ENCODE data around the gene TACC3.

Gene TACC3

DNA sequence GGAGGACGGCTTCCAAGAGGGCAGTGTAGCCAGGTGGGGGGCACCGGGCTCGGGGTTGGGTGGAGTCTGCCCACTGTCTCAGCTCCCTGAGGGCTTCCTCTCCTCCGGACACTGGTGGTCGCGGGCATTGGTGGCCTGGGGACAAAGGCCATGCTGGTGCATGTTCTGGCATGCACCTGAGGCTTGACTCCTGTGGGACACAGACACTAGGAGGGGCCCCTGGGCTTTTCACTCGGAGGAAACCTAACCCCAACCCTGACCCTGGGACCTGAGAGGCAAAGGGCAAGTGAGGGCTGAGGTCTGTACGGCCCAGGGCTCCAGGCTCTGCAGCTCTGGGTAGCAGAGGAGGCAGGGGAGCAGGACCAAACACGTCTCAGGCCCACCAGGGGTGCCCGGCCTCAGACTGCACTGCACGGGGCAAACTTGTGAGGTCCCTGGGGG lies 49.5 kb downstream of the TACC3 start:
- in situ Hi-C loops (cut with MboI; ENCODE audit: low sequenced_read_pairs), result no loop called here

DNA sequence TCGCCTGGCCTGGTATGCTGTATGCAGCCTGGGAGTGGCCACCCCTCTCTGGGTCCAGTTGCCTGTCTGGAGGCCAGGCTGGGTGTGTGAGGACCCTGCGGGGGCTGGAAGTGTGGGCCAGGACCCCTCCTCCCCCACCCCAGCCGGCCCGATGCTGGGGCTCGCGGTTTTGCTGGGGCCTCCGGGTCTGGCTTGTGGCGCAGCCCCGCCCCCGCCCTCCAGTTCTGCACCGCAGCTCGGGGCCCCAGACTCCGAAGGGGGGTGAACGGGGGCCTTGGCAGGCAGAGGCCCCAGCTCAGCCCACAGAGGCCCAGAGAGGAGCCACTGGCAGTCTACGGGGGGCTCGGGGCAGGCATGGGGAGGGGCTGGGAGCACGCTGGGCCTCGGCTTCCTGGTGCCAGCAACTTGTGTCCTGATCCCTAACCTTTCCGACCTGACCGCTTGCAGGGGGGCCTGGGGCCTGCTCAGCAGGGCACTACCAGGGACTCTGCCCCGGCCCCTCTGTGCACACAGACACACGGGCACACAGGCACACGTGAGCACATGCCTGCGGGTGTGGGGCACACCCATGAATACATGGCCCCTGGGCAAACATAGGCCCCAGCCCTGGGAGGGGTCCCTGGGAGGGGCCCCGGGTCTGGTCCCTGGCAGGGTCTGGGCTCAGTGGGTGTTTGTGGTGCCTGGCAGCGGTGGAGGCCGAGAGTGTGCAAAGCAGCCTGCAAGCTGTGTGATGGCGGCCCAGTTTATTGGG lies 50.4 kb downstream of the TACC3 start:
- in situ Hi-C loops (cut with MboI; ENCODE audit: low sequenced_read_pairs), result no loop called here

DNA sequence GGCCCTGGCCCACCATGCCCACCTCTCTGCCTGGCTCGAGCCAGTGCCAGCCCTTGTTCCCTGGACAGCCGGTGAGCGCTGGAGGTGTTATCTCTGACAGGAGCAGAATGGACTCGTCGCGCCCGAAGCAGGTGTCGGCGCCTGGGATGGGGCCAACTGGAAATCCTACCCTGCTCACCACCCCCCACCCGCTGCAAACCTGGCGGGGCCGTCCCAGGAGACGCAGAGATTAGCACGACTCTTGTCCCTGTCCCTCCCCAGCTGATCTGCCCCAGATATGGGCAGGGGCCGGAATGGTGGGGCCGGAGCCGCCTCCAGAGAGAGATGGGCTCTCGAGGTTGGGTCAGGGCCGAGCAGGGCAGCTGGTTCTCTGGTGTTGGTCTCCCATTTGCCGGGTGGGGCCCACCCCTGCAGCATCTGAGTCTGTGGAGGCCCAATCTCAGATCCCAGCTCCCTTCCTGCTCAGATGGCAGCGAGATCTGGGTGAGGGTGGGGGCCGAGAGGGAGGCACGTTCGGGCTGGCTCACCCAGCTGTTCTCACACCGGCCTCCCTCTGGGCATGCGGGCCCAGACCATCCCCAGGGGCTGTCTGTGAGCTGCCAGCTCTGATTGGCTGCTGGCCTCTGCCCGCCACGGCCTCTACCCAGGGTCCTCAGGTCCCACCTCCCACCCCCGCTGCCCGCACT lies 51.7 kb downstream of the TACC3 start:
- in situ Hi-C loops (cut with MboI; ENCODE audit: low sequenced_read_pairs), result no loop called here

- in situ Hi-C loops (cut with MboI; ENCODE audit: low sequenced_read_pairs), result no loop called here
Observed at GRCh38 chr4:1773754-1774153, 52.4 kb downstream of the TACC3 start.

DNA sequence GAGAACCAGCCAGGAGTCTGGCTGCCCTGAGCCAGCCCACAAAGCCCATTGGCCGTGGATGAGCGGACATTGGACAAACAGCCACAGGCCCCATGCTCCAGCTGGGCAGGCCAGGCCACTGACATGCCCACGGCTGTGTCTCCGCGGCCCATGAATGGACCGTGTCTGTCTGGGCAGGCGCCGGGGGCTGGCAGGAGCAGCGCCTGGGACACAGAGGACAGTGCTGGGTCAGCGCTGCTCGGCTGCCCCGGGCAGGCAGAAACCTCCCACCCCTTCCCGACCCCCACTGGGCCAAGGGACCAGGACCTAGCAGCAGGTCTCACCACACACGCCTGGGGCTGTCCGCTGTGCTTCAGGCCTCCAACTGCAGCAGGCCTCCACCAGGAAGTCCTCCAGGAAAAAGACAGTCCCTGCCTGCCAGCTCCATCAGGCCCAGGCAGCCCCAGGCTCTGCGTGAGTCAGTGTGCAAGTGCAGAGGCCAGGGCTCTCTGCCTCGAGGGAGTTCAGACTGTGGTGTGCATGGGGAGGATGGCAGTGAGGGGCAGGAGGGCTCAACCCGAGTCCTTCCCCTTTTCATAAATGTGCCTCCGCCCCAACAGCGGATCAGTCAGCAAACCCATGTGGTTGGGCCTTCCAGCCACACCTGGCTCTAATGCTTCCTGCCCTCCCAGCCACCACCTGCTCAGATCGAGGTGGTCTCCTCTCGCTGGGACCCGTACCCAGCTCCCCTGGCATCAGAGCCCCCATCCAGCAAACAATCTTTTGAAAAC lies 54.6 kb downstream of the TACC3 start:
- in situ Hi-C loops (cut with MboI; ENCODE audit: low sequenced_read_pairs), result no loop called here

- in situ Hi-C loops (cut with MboI; ENCODE audit: low sequenced_read_pairs), result no loop called here
Observed at GRCh38 chr4:1776521-1777161, 55.3 kb downstream of the TACC3 start.

GRCh38 chr4:1777822-1778641 lies 56.7 kb downstream of the TACC3 start:
- in situ Hi-C loops (cut with MboI; ENCODE audit: low sequenced_read_pairs), result no loop called here

GRCh38 chr4:1778642-1779392 lies 57.5 kb downstream of the TACC3 start:
- in situ Hi-C loops (cut with MboI; ENCODE audit: low sequenced_read_pairs), result no loop called here

DNA sequence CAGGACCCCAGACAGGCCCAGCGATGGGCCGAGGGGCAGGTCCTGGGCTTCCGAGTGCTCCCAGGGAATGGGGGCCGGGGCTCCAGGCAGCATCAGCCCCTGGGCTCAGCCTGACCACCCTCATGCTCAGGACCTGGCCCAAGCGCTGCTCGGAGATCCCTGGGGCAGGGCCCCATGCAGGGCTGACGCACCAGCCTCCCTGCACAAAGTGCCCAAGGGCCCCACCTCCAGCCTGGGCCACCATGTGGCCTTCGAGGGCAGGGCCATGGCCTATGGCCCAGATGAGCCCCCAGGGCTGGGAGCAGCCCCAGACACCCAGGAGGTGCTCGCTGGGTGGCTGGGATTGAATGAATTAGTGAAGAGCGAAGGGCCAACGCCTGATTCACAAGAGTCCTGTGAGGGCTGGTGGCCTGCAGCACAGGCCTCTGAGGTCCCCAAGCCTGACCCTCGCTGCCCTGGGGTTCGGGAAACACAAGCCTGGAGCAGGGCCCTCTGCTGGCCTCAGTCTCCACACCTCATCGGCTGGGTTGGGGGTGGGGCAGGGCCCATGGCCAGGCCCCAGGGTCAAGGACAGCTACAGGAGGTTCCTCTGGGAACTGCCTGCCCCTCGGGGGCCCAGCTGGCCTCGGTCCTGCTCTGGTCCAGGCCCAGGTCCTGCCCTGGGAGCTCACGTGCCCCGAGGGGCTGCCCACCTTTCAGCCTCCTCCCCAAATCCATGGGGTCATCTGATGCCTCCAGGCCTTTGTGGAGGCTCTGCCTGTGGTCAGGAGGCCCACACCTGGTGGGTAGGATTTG lies 58.5 kb downstream of the TACC3 start:
- in situ Hi-C loops (cut with MboI; ENCODE audit: low sequenced_read_pairs), result no loop called here

DNA sequence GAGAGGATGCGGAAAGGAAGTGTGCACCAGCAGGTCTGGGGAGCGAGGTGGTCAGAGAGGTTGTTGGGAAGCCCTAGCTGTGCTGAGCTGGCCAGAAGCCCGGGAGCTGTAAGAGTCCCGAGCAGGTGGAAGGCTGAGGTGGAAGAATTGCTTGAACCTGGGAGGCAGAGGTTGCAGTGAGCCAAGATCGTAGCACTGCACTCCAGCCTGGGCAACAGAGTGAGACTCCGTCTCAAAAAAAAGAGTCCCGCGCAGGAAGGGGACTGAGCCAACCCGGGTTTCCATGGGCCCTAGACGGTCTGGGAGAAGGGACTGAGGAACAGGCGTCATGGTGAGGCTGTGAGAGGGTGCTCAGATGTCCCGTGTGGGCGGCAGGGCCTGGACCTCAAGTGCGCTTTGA lies 59.1 kb downstream of the TACC3 start:
- in situ Hi-C loops (cut with MboI; ENCODE audit: low sequenced_read_pairs), result no loop called here

DNA sequence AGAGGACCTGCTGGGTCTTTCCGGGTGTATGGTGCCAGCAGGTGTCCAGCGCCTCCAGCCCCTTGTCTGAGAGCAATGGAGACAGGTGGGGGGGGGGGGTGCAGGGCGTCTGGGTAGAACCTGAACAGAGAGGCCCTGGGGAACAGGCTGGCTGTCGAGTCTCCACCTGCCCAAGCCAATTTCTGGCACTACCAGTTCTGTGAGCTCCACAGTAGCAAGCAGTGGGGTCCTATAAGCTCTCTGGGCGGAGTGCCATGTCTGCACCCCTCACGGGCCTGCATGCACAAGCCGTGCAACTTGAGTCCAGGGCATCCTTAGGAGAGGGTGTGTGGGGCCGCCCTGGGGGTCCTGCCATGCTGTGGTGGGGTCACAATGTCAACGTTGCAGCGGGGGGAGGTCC lies 61.7 kb downstream of the TACC3 start:
- in situ Hi-C loops (cut with MboI; ENCODE audit: low sequenced_read_pairs), result no loop called here

DNA sequence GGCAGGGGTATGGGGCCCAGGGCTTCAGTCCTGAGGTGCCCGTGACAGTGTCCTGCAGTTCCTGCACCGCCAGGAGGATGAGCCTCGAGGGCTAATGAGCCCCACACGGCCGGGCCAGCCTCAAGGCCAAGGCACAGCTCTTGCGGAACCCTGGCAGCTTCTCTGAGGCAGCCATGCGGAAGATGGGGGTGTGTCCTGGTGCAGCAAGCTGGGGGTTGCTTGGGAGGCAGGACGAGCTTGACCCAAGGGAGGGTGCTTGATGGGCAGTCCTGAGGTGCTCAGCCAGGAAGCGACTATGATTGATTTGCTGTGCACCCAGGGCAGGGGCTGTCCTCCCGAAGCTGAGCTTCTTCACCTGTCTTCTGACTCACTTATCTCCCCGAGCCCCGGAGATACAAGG lies 62.6 kb downstream of the TACC3 start:
- in situ Hi-C loops (cut with MboI; ENCODE audit: low sequenced_read_pairs), result no loop called here

- in situ Hi-C loops (cut with MboI; ENCODE audit: low sequenced_read_pairs), result no loop called here
Observed at GRCh38 chr4:1784395-1784788, 63.1 kb downstream of the TACC3 start.

DNA sequence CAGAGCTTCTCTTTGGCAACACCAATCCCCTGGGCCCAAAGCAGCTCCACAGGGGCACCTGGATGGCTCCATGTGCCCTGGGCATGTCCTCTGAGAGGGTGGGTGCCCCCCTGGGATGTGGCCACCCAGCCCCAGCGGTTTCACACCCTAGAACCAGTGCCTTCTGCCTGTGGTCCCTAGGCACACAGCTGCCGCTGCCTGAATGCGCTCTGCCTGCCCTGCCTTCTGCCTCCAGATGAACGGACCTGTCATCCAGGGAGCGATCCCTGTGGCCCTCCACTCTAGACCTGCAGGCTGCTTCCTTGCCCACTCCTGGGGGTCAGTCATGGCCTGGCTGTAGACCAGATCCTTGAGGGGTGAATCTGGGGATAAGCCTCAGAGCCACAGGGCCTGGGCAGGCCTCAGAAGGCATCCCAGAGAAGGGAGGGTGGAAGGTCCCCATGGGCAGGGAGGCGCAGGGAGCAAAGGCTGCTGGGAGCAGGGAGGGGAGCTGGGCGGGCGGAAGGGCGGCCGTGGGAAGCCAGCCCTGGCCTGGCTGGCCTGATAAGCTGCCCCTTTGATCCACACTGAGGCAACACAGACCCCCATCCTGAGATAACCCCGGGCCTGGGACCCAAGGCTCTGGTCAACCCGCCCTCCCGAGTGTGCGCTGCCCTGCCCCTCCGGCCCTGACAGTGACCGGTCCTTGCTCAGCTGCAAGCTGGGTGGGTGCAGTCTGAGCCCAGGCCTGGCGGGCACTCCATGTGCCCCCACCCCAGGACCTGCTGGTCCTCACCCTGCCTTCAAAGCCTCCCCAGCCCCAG lies 63.7 kb downstream of the TACC3 start:
- in situ Hi-C loops (cut with MboI; ENCODE audit: low sequenced_read_pairs), result no loop called here

DNA sequence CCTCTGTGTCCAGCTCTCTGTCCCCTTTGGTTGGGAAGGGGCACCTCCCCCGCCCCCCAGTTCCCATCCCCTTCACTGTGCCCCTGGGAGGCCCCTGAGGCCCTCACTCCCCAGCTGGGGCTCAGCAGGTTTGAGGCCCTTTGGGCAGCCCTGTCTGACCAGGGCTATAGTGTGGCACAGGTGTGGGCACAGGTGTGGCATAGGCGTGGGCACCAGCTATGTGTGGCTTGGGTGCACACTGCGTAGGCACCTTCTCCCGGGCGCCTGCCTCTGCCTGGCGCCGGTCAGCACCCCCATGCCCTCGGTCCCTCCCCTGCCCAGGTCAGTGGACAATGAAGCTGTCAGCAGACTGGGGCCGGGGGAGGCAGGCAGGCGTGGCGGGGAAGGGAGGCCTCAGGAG lies 64.3 kb downstream of the TACC3 start:
- in situ Hi-C loops (cut with MboI; ENCODE audit: low sequenced_read_pairs), result no loop called here

DNA sequence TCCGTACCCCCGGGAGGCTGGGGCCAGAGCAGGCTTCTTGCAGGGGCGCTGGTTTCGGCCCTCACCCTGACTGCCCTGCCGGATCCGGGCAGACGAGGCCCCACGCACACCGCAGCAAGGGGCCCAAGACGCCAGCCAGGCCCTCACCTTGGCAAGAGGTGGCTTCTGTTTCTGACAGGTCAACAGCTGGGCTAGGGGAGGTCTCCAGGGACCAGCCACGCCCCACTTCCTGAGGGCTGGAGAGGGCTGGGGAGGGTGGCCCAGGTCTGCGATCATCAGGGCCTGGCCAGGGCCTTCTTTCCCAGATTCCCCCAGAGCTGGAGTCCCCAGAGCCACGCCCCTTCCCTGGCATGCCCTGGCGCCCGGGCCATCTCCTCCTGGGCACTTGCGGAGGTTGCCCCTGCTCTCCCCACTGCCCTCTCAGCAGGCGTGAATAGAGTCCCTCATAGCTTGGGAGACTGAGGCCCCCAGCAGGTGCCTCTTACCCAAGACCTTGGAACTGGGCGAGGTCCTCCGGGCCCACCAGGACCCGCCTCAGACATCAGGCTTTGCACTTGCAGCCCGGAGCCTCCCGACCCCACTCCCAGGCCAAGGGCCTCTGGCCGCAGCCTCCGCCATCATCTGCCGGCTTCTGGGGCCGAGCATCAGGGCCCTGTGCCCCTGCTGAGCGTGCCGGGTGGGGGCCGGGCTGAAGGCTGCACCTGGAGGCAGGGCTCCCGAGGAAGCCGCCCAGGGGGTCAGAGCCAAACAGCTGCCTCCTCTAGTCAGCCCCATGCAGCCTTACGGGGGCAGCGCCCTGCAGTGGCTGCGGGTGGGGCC lies 65.4 kb downstream of the TACC3 start:
- in situ Hi-C loops (cut with MboI; ENCODE audit: low sequenced_read_pairs), result no loop called here

DNA sequence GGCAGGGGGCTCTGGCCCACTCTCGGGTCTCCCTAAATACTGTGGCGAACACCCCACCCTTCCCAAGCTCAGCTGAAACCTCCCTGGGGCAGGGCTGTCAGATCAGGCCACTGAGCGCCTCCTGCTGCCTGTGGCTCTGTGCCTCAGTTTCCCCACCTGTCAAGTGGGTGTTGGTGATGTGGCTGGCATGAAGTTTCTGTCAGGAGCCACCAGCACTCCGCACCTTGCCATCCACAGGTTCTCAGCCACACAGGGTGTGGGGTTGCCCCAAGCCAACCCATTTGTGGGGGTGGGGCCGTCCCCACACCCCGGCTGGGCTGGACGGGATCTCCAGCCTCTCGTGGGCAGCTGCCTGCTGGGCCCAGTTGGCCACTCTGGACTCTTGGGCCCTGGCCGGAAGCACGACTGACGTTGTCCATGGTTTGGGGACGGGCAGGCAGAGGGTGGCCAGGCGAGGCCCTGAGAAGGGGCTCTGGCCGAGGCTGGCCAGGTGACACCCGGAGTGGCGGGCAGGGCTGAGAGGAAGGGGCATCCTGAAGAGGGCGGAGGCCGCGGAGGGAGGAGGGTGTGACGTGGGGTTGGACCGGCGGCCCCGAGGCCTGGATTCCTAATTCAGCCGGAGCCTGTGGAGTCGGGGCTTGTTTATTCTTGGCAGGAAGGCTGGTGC lies 66.2 kb downstream of the TACC3 start:
- in situ Hi-C loops (cut with MboI; ENCODE audit: low sequenced_read_pairs), result no loop called here
